ENCODE measurements around the gene SLC17A5. TPM values are rescaled to one million over a fixed set of nuclear protein-coding genes. Genes with fewer than 3 reads are reported as not detected.

Gene SLC17A5
- total and polyA plus RNA-seq, 2 donors (not counting 1 experiment from before 2014, with no cell fraction given) = 2.1 to 8.0 TPM

- no peaks in the 10 kb centered on the region for H3K27me3 Mint-ChIP-seq
- H4K20me1 ChIP-seq (ENCODE audit: control insufficient read depth, insufficient read depth, low read length, poor library complexity, severe bottlenecking) = no peaks in the 10 kb centered on the region
- H3K9me3 Mint-ChIP-seq (ENCODE audit: insufficient read depth) = no peaks in the 10 kb centered on the region
- intact Hi-C loops (cut with micrococcal nuclease) = no loop called here
- H3K4me1 Mint-ChIP-seq = peaks cover 12% of the 10 kb centered on the region
- ChIA-PET CTCF (interaction anchor here (3.0 kb wide), 1 partner anchor 10 kb away, joined by 14 read pairs; the partner anchor contains the start of gene SLC17A5), POLR2A (no interaction called here)
- no peaks in the 10 kb centered on the region for H3K27me3 ChIP-seq (replicated peaks in 1 of 4; ENCODE audit: control extremely low read depth in 1 of 4, control insufficient read depth in 3 of 4, insufficient read depth in 4 of 4, low read length in 3 of 4)
- H3K4me1 ChIP-seq (ENCODE audit: control insufficient read depth in 2 of 2, insufficient read depth in 2 of 2, low read length in 2 of 2) = no peaks in the 10 kb centered on the region
- no peak overlapping the region for H3K9ac ChIP-seq (ENCODE audit: low read length)
- no peak for TF ChIP-seq EZH2 (IDR thresholded peaks at IDR 0.05; ENCODE audit: borderline replicate concordance, insufficient read depth, low read depth, low read length, poor library complexity, severe bottlenecking)
- TF ChIP-seq, protein P1, sequence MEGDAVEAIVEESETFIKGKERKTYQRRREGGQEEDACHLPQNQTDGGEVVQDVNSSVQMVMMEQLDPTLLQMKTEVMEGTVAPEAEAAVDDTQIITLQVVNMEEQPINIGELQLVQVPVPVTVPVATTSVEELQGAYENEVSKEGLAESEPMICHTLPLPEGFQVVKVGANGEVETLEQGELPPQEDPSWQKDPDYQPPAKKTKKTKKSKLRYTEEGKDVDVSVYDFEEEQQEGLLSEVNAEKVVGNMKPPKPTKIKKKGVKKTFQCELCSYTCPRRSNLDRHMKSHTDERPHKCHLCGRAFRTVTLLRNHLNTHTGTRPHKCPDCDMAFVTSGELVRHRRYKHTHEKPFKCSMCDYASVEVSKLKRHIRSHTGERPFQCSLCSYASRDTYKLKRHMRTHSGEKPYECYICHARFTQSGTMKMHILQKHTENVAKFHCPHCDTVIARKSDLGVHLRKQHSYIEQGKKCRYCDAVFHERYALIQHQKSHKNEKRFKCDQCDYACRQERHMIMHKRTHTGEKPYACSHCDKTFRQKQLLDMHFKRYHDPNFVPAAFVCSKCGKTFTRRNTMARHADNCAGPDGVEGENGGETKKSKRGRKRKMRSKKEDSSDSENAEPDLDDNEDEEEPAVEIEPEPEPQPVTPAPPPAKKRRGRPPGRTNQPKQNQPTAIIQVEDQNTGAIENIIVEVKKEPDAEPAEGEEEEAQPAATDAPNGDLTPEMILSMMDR (IDR thresholded peaks at IDR 0.05) = no peak
- no peaks in the 10 kb centered on the region for H3K9me3 ChIP-seq (ENCODE audit: control extremely low read depth in 1 of 3, control insufficient read depth in 2 of 3, insufficient read depth in 1 of 3, low read length in 2 of 3)
- no CpG with 5 or more reads among the region's 2 CpGs for WGBS (ENCODE audit: insufficient coverage)
- H3K27ac ChIP-seq (ENCODE audit: low read length in 2 of 2) = no peak overlapping the region
- H2AFZ ChIP-seq (ENCODE audit: insufficient read depth, low read depth, low read length, poor library complexity, severe bottlenecking) = no peak overlapping the region
- H3K4me2 ChIP-seq (replicated peaks; ENCODE audit: low read depth, low read length, poor library complexity, severe bottlenecking) = no peak overlapping the region
- no peaks in the 10 kb centered on the region for H3K79me2 ChIP-seq (ENCODE audit: control insufficient read depth, insufficient read depth, low read length)
- no peak for ATAC-seq (ENCODE audit: low read depth)
- peaks cover 4 to 6% of the 10 kb centered on the region in 2 experiments for H3K36me3 ChIP-seq (replicated peaks in 1 of 2; ENCODE audit: control extremely low read depth in 1 of 2, control insufficient read depth in 1 of 2, extremely low read depth in 1 of 2, insufficient read depth in 2 of 2, low read length in 1 of 2)
- H3K4me3 ChIP-seq (ENCODE audit: control extremely low read depth in 1 of 5, extremely low read depth in 1 of 5, insufficient read depth in 1 of 5, low read depth in 2 of 5, low read length in 4 of 5) = no peak overlapping the region
- DNase-seq = no peak
- no peak overlapping the region for H3K27ac Mint-ChIP-seq
- H3K4me3 Mint-ChIP-seq = no peak overlapping the region
These were observed 11.3 kb downstream of the SLC17A5 start for GRCh38 chr6:73642530-73642929.

DNA sequence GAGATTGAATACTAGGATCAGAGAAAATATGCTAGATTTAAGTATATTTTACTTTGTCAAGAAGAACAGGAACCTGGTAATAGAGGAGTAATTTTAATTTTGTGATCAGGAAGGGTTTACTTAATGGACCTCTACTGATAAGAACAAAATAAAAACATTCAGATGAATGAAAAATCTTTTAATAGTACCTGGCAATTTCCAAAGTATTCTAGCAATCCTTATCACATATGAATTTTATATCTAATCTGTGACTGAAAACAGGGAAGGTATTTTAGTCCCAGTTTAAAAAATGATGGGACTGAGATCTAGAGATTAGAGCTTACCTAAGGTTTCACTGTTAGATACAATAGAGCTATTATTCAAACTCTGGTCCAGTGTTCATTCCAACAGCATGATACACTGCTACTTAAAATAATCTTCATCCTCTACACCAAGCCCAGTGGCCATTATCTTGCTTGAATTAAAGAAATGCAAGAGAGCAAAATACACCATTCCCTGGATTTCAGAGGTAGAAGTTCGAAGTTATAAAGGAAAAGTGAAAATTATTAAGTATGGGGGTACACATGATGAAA lies 13.5 kb downstream of the SLC17A5 start:
- Histone ChIP-seq H3K4me2 (replicated peaks; ENCODE audit: low read depth, low read length, poor library complexity, severe bottlenecking) (no peak overlapping the region), H4K20me1 (ENCODE audit: control insufficient read depth, insufficient read depth, low read length, poor library complexity, severe bottlenecking) (no peaks in the 10 kb centered on the region), H3K4me1 (ENCODE audit: control insufficient read depth in 2 of 2, insufficient read depth in 2 of 2, low read length in 2 of 2) (no peaks in the 10 kb centered on the region), H3K27ac (ENCODE audit: low read length in 2 of 2) (no peak overlapping the region), H3K27me3 (replicated peaks in 1 of 4; ENCODE audit: control extremely low read depth in 1 of 4, control insufficient read depth in 3 of 4, insufficient read depth in 4 of 4, low read length in 3 of 4) (no peaks in the 10 kb centered on the region), H3K36me3 (replicated peaks in 1 of 2; ENCODE audit: control extremely low read depth in 1 of 2, control insufficient read depth in 1 of 2, extremely low read depth in 1 of 2, insufficient read depth in 2 of 2, low read length in 1 of 2) (peaks cover 6 to 9% of the 10 kb centered on the region in 2 experiments), H3K4me3 (ENCODE audit: control extremely low read depth in 1 of 5, extremely low read depth in 1 of 5, insufficient read depth in 1 of 5, low read depth in 2 of 5, low read length in 4 of 5) (no peak overlapping the region), H3K9me3 (ENCODE audit: control extremely low read depth in 1 of 3, control insufficient read depth in 2 of 3, insufficient read depth in 1 of 3, low read length in 2 of 3) (no peaks in the 10 kb centered on the region), H3K9ac (ENCODE audit: low read length) (no peak overlapping the region), H3K79me2 (ENCODE audit: control insufficient read depth, insufficient read depth, low read length) (no peaks in the 10 kb centered on the region), H2AFZ (ENCODE audit: insufficient read depth, low read depth, low read length, poor library complexity, severe bottlenecking) (no peak overlapping the region)
- intact Hi-C loops (cut with micrococcal nuclease) = no loop called here
- ChIA-PET POLR2A (no interaction called here), CTCF (no interaction called here)
- Mint-ChIP-seq H3K27me3 (no peaks in the 10 kb centered on the region), H3K27ac (no peak overlapping the region), H3K9me3 (ENCODE audit: insufficient read depth) (no peaks in the 10 kb centered on the region), H3K4me1 (peaks cover 5% of the 10 kb centered on the region), H3K4me3 (no peak overlapping the region)
- DNase-seq (no peak), ATAC-seq (ENCODE audit: low read depth) (no peak)
- no peak for TF ChIP-seq EZH2 (IDR thresholded peaks at IDR 0.05; ENCODE audit: borderline replicate concordance, insufficient read depth, low read depth, low read length, poor library complexity, severe bottlenecking)
- TF ChIP-seq, protein P1 (IDR thresholded peaks at IDR 0.05) = no peak
- no CpG with 5 or more reads among the region's 1 CpG for WGBS (ENCODE audit: insufficient coverage)
